NCI-H226 (cell line): ENCODE data around the gene TCF20.

Experiments
- DNase-seq: peaks from one replicate; pipeline ENCODE4 v3.0.0-alpha.2; 2015

Gene TCF20

GRCh38 chr22:42281706-42282251 lies 11.3 kb upstream of the TCF20 start:
- DNase-seq, result no peak

GRCh38 chr22:42281284-42281683 lies 10.8 kb upstream of the TCF20 start:
- DNase-seq, result no peak

GRCh38 chr22:42280836-42281235 lies 10.4 kb upstream of the TCF20 start:
- no peak for DNase-seq

- no peak for DNase-seq
These were observed 9.7 kb upstream of the TCF20 start for GRCh38 chr22:42280140-42280539.

- DNase-seq, result no peak
These were observed 9.1 kb upstream of the TCF20 start for GRCh38 chr22:42279425-42280020.

- no peak for DNase-seq
These were observed 7.7 kb upstream of the TCF20 start for GRCh38 chr22:42277988-42278776.

- no peak for DNase-seq
These were observed 6.8 kb upstream of the TCF20 start for GRCh38 chr22:42277232-42277753.

- DNase-seq, result no peak
These were observed 5.5 kb upstream of the TCF20 start for GRCh38 chr22:42275970-42276369.

- DNase-seq, result no peak
These were observed 4.7 kb upstream of the TCF20 start for GRCh38 chr22:42275176-42275575.

- no peak for DNase-seq
These were observed 3.5 kb upstream of the TCF20 start for GRCh38 chr22:42273855-42274451.

- no peak for DNase-seq
These were observed 2.1 kb upstream of the TCF20 start for GRCh38 chr22:42272431-42272999.

- no peak for DNase-seq
These were observed 1.5 kb upstream of the TCF20 start for GRCh38 chr22:42271906-42272305.

GRCh38 chr22:42271191-42271813 lies 849 bp upstream of the TCF20 start:
- no peak for DNase-seq

GRCh38 chr22:42270176-42270509 lies 310 bp downstream of the TCF20 start:
- no peak for DNase-seq

- peak; percentile 47 for DNase-seq
These were observed 849 bp downstream of the TCF20 start for GRCh38 chr22:42269432-42270175.

GRCh38 chr22:42268852-42269410 lies 1.5 kb downstream of the TCF20 start:
- no peak for DNase-seq

GRCh38 chr22:42265321-42265720 lies 5.1 kb downstream of the TCF20 start:
- DNase-seq, result no peak

GRCh38 chr22:42263944-42264343 lies 6.5 kb downstream of the TCF20 start:
- DNase-seq, result no peak

GRCh38 chr22:42262964-42263363 lies 7.5 kb downstream of the TCF20 start:
- DNase-seq, result peak; percentile 60

GRCh38 chr22:42261296-42261695 lies 9.2 kb downstream of the TCF20 start:
- peak; percentile 63 for DNase-seq

- no peak for DNase-seq
These were observed 12.3 kb downstream of the TCF20 start for GRCh38 chr22:42258126-42258525.

- no peak for DNase-seq
These were observed 13.1 kb downstream of the TCF20 start for GRCh38 chr22:42257386-42257785.
